Esophagus muscularis mucosa (tissue), 4 donors: Measurements from ENCODE around the gene PLBD2.
A peak's percentile ranks its signal among the peaks of the same experiment; 100 is the strongest.

Experiments
- EP300 ChIP-seq: sonication (generic); formaldehyde crosslinking; IDR thresholded peaks from one replicate; pipeline ENCODE4 v1.6.1; 2017; ENCODE audit warnings: antibody characterized with exemption
- POLR2A ChIP-seq: fragments of 450-650 bp; IDR thresholded peaks from one replicate; pipeline ENCODE4 v1.6.1; 2017; ENCODE audit warnings: antibody characterized with exemption, moderate library complexity, mild to moderate bottlenecking, low read depth
- POLR2AphosphoS5 ChIP-seq, 2 donors: sonication (generic); formaldehyde crosslinking; IDR thresholded peaks; one replicate each; pipeline ENCODE4 v1.6.1; 2017; ENCODE audit warnings: antibody characterized with exemption in 2 of 2
- TF ChIP-seq, protein P1 (sequence below), 3 experiments: fragments of 200-600 bp in 2 of 3; fragments of 450-650 bp in 1 of 3; sonication (generic) in 2 of 3; IDR thresholded peaks; one replicate each; pipeline ENCODE4 v1.5.1; 2017 to 2019; ENCODE audit warnings: antibody characterized with exemption in 3 of 3, mild to moderate bottlenecking in 2 of 3, moderate library complexity in 1 of 3

DNA sequence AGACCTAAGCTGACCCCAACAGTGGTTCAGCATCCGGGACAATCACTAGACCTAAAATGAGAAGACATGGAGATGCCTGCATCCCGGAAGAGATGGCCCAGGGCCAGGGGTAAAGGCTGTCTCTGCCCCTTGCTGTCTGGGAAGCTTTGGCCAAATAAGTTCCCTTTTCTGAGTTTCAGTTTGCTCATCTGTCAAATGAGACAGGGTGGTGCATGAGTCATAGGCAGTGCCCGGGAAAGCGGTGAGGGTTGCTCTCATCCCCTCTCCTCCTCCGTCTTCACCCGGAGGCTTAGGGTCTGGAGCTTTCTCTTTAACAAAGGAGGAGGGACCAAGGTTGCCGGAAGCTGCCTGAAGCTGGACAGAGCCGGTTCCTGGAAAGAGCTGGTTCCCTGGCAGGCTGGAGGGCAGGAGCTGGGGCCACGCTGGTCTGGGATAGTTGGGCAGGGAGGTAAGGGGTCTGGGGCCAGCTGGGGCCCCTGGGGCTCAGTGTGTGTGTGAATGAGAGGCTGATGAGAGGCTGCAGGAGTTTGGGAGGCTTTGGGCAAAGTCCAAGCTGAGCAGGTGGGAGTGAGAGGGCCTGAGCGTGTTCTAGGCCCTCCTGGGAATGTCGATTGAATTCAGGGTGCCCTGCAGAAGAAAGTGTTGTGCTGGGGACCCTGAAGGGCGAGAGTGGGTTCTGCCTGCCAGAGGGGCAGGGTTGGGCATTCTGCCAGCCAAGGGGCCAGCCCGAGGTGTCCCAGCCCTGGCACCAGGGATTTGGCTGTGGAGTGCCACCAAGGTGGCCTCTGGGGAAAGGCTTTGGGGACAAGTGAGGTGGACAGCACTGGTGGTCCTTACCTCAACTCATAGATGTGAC is 63.9 kb downstream of the PLBD2 start, which contains the start of gene SDSL:
- TF ChIP-seq, protein P1, sequence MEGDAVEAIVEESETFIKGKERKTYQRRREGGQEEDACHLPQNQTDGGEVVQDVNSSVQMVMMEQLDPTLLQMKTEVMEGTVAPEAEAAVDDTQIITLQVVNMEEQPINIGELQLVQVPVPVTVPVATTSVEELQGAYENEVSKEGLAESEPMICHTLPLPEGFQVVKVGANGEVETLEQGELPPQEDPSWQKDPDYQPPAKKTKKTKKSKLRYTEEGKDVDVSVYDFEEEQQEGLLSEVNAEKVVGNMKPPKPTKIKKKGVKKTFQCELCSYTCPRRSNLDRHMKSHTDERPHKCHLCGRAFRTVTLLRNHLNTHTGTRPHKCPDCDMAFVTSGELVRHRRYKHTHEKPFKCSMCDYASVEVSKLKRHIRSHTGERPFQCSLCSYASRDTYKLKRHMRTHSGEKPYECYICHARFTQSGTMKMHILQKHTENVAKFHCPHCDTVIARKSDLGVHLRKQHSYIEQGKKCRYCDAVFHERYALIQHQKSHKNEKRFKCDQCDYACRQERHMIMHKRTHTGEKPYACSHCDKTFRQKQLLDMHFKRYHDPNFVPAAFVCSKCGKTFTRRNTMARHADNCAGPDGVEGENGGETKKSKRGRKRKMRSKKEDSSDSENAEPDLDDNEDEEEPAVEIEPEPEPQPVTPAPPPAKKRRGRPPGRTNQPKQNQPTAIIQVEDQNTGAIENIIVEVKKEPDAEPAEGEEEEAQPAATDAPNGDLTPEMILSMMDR (IDR thresholded peaks at IDR 0.05) = no peak
- TF ChIP-seq POLR2A (no peak), POLR2AphosphoS5 (IDR thresholded peaks at IDR 0.05) (peak in 1 of 2 donors; percentile 61), EP300 (no peak)
